KMS-11 (cell line): ENCODE results near the gene TAF13.
"Not testable (repeated sequence)": the region's sequence is repeated elsewhere in the genome, so short reads cannot be mapped to it uniquely, and the experiment has no call there.

Experiments used
- H2AFZ ChIP-seq: fragments of 200-600 bp; sonication (generic); 2 replicates; pipeline ENCODE4 v1.6.1; 2016; ENCODE audit warnings: antibody characterized with exemption, mixed run types, low read depth
- H3K27ac ChIP-seq: fragments of 200-600 bp; sonication (generic); 2 replicates; pipeline ENCODE4 v1.6.1; 2016; ENCODE audit warnings: mild to moderate bottlenecking, mixed run types
- H3K27me3 ChIP-seq: fragments of 200-600 bp; sonication (generic); 2 replicates; pipeline ENCODE4 v1.6.1; 2017; ENCODE audit warnings: mild to moderate bottlenecking, low read depth, mixed run types, moderate library complexity; ENCODE audit not compliant: insufficient read depth
- H3K36me3 ChIP-seq: fragments of 200-600 bp; sonication (generic); 2 replicates; pipeline ENCODE4 v1.6.1; 2017; ENCODE audit warnings: mild to moderate bottlenecking, mixed run types; ENCODE audit not compliant: insufficient read depth
- H3K4me1 ChIP-seq: fragments of 200-600 bp; sonication (generic); 2 replicates; pipeline ENCODE4 v1.6.1; 2016; ENCODE audit warnings: mild to moderate bottlenecking, low read depth, mixed run types; ENCODE audit not compliant: poor library complexity, severe bottlenecking
- H3K4me2 ChIP-seq: fragments of 200-600 bp; sonication (generic); 2 replicates; pipeline ENCODE4 v1.7.0; 2016; ENCODE audit warnings: mild to moderate bottlenecking, mixed run types
- H3K4me3 ChIP-seq: fragments of 200-600 bp; sonication (generic); IDR thresholded peaks from 2 replicates; pipeline ENCODE4 v1.6.1; 2017; ENCODE audit warnings: low read depth, low read length, mixed read lengths; ENCODE audit not compliant: insufficient read depth
- H3K79me2 ChIP-seq: fragments of 200-600 bp; sonication (generic); 2 replicates; pipeline ENCODE4 v1.6.1; 2016; ENCODE audit warnings: low read depth, mixed run types; ENCODE audit not compliant: insufficient read depth
- H3K9ac ChIP-seq: fragments of 200-600 bp; sonication (generic); 2 replicates; pipeline ENCODE4 v1.6.1; 2016; ENCODE audit warnings: mild to moderate bottlenecking, mixed run types
- H4K20me1 ChIP-seq: fragments of 200-600 bp; sonication (generic); 2 replicates; pipeline ENCODE4 v1.6.1; 2016; ENCODE audit warnings: mild to moderate bottlenecking, mixed run types; ENCODE audit not compliant: insufficient read depth
- CTCF ChIP-seq: fragments of 200-600 bp; sonication (generic); conservative IDR thresholded peaks from 2 replicates; pipeline ENCODE4 v1.6.1; 2017; ENCODE audit warnings: low read depth, mild to moderate bottlenecking, antibody characterized with exemption, low read length, moderate library complexity, mixed read lengths

Gene TAF13

GRCh38 chr1:109020693-109021257 is 55.0 kb downstream of the TAF13 start:
- TF ChIP-seq CTCF, result no peak
- H4K20me1 ChIP-seq, result no peaks in the 10 kb centered on the region

GRCh38 chr1:109017719-109018118 is 58.1 kb downstream of the TAF13 start:
- not testable (repeated sequence) for H3K4me1 ChIP-seq, H3K36me3 ChIP-seq, H3K4me3 ChIP-seq, H3K4me2 ChIP-seq, H3K79me2 ChIP-seq, H3K27me3 ChIP-seq, H4K20me1 ChIP-seq, H3K27ac ChIP-seq, H3K9ac ChIP-seq, H2AFZ ChIP-seq

More at GRCh38 chr1:109020693-109021257, 55.0 kb downstream of the TAF13 start:
- Histone ChIP-seq H2AFZ (no peak overlapping the region), H3K4me3 (no peak overlapping the region), H3K27me3 (no peaks in the 10 kb centered on the region), H3K4me2 (no peak overlapping the region), H3K79me2 (no peaks in the 10 kb centered on the region), H3K4me1 (no peaks in the 10 kb centered on the region), H3K27ac (no peak overlapping the region), H3K36me3 (no peaks in the 10 kb centered on the region), H3K9ac (no peak overlapping the region)

GRCh38 chr1:109017134-109017533 is 58.7 kb downstream of the TAF13 start:
- H3K4me2 ChIP-seq, result no peak overlapping the region
- no peaks in the 10 kb centered on the region for H3K27me3 ChIP-seq
- H2AFZ ChIP-seq, result no peak overlapping the region
- no peak for TF ChIP-seq CTCF
- H3K79me2 ChIP-seq, result no peaks in the 10 kb centered on the region
- no peaks in the 10 kb centered on the region for H3K36me3 ChIP-seq
- no peaks in the 10 kb centered on the region for H4K20me1 ChIP-seq
- no peaks in the 10 kb centered on the region for H3K4me1 ChIP-seq
- H3K4me3 ChIP-seq, result no peak overlapping the region
- no peak overlapping the region for H3K27ac ChIP-seq
- H3K9ac ChIP-seq, result no peak overlapping the region
